Pulmonary artery endothelial cell (primary cell): Measurements from ENCODE around the gene RRP9. TPM values are rescaled to one million over a fixed set of nuclear protein-coding genes. Genes with fewer than 3 reads are reported as not detected.
"Not testable (repeated sequence)": the region's sequence is repeated elsewhere in the genome, so short reads cannot be mapped to it uniquely, and the experiment has no call there.

Source experiments
- DNase-seq: peaks from one replicate; pipeline ENCODE4 v3.0.0-alpha.2; 2011; ENCODE audit warnings: low read depth, low spot score
- total RNA-seq: library from RNA; depleted of rRNA; stranded (reverse); fragments of >200 nt; gene quantifications from 2 replicates; pipeline ENCODE4 v1.2.3, GENCODE V29; 2014

The RRP9 gene
- total RNA-seq, 1 donor from 2014 or later = 33.2 TPM

GRCh38 chr3:51940648-51941462, 849 bp downstream of the RRP9 start:
- DNase-seq = no peak

DNA sequence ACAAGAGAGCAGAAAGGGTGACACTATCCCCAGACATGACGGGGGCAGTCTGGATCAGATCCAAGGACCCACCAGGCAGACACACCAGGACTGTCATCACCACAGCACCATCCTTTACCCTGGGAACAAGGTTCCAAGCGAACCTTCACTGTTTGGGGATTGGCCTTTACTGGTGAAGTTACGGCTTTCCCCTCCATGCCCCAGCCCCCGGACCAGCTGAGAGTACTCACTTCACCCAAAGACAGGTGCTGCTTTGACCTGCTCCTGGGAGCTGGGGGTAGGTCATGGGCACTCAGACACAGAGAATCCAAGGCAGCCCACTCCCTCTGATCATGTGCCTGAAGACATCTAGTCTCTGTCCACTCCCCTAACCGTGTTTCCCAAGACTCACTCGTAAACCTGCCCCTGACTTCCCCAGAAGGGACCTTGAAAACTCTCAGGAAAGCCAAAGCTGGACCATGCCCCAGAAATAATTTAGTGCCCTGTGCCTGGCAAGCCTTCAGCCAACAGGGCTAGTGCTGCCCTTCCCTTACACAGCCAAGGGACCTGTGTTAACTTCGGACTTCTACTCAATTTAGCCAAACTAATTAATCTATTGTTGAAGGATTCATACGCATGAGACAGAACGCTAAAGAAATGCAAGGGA, 2.8 kb downstream of the RRP9 start:
- DNase-seq = no peak

GRCh38 chr3:51937611-51938450, 3.9 kb downstream of the RRP9 start:
- DNase-seq = no peak

DNA sequence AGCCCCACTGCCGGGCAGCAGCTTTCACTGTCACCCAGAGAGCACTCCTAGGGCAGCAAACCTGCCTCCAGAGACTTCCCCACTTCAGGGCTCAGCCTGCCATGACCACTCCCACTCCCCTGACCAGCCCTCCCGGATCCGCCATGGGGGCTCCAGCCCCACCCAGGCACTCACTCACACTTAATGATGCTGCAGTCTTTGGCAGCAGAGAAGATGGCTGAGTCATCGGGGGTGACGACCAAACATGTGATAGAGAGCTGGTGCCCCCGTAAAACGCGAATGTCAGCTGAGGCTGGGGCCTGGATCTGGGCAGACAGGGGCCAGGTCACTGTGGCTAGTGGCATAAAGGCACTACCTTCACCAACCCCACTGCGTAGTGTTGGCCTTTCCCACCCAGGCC, 4.7 kb downstream of the RRP9 start:
- no peak for DNase-seq

GRCh38 chr3:51935886-51936755, 5.6 kb downstream of the RRP9 start:
- no peak for DNase-seq

GRCh38 chr3:51934991-51935885, 6.5 kb downstream of the RRP9 start:
- no peak for DNase-seq

- DNase-seq = no peak
Measured at GRCh38 chr3:51934139-51934850, 7.4 kb downstream of the RRP9 start.

GRCh38 chr3:51933471-51934138, 8.1 kb downstream of the RRP9 start:
- no peak for DNase-seq

- DNase-seq = no peak
Measured at GRCh38 chr3:51932471-51933370, 9.0 kb downstream of the RRP9 start.

DNA sequence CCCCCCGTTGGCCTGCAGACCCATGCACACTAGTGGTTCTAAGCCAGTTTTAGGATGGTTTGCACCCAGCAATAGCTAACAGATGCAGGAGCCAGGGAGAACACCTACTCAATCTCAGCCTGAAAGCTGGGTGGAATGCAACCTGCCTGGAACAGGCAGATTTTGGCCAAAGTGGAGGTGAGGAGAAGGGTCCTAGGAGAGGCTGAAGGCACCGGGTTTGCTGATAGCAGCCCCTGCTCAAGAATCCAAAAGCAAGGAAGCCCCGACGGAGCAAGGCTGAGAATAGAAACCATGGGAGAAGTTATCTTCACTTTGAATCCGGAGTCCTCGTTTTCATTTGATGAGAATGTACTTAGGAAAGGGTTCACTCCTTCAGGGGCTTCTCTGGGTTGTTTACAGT, 9.9 kb downstream of the RRP9 start:
- no peak for DNase-seq

GRCh38 chr3:51930439-51930838, 11.3 kb downstream of the RRP9 start:
- no peak for DNase-seq

DNA sequence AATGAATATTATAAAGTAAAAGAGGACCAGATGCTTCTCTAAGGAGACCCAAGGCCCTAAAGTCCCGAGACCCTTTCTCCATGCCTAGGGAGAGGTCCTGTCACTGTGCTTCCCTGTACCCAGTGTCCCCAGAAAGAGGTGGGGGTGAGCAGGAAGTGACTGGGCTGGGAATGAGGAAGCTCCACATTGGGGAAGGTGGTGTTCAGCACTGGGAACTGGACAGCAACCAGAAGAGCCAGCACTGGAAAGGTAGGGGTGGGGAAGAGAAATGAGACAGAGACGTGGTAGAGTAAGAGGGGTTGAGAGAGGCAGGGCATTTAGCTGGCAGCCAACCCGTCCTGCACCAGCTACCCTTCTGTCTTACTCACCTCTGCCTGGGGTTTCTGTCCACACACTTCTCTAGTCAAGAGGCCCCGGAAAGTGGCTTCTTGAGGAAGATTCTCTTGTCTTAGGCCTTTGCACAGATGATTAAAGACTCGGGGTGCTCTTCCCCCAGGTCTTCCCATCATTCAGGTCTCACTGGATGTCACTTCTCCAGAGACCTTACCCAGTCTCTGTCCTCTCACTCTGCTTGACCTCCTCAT, 12.2 kb downstream of the RRP9 start:
- no peak for DNase-seq

DNA sequence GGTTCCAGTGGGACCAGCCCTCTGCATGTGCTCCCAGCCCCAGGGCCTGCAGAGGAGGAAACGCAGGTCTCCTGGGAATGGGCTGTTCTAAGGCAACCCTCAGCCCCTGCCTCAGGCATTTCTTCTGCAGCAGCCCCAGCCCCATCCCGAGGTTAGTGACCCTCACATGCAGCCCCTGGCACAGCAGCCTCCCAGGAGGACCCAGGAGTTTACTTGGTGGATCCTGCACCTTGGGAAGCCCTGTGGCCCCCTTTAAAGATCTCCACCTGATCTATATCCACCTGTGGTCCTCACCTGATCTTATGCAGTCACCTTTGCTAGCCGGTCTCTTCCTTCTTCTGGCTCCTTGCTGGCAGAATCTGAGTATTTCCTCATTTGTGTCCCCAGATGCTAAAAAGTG, 12.7 kb downstream of the RRP9 start:
- DNase-seq = not testable (repeated sequence)

GRCh38 chr3:51928438-51928837, 13.3 kb downstream of the RRP9 start:
- no peak for DNase-seq

GRCh38 chr3:51927061-51927977, 14.4 kb downstream of the RRP9 start:
- DNase-seq = no peak

GRCh38 chr3:51921081-51921578, 20.6 kb downstream of the RRP9 start:
- DNase-seq = no peak
